Astrocyte (in vitro differentiated cells and primary cell): ENCODE results near the gene KRTAP1-4. TPM values are rescaled to one million over a fixed set of nuclear protein-coding genes. Genes with fewer than 3 reads are reported as not detected.
A peak's percentile ranks its signal among the peaks of the same experiment; 100 is the strongest.

Source experiments
- DNase-seq: peaks from one replicate; pipeline ENCODE4 v3.0.0-alpha.2; 2010; ENCODE audit warnings: low read depth
- FAIRE-seq: peaks from 2 replicates; lab custom pipeline; 2011; peaks lifted over from hg19 to GRCh38; lab: Jason Lieb, UNC
- H2AFZ ChIP-seq: 2 replicates; pipeline ENCODE4 v1.6.0; 2012; ENCODE audit warnings: low read depth, low read length, inconsistent platforms
- H3K27ac ChIP-seq: 2 replicates; pipeline ENCODE4 v1.5.1; 2011; ENCODE audit warnings: low read depth, low read length, inconsistent platforms
- H3K27me3 ChIP-seq: 2 replicates; pipeline ENCODE4 v1.6.0; 2011; ENCODE audit warnings: low read length, inconsistent platforms; ENCODE audit not compliant: insufficient read depth
- H3K36me3 ChIP-seq: 2 replicates; pipeline ENCODE4 v1.5.1; 2011; ENCODE audit warnings: low read length, inconsistent platforms; ENCODE audit not compliant: insufficient read depth
- H3K4me1 ChIP-seq: 2 replicates; pipeline ENCODE4 v1.5.1; 2011; ENCODE audit warnings: low read length, inconsistent platforms; ENCODE audit not compliant: insufficient read depth
- H3K4me2 ChIP-seq: 2 replicates; pipeline ENCODE4 v1.6.0; 2012; ENCODE audit warnings: low read length, inconsistent platforms
- H3K4me3 ChIP-seq: 2 replicates; pipeline ENCODE4 v1.5.1; 2011; ENCODE audit warnings: low read depth, mild to moderate bottlenecking, low read length, inconsistent platforms; ENCODE audit not compliant: insufficient read depth
- H3K79me2 ChIP-seq: 2 replicates; pipeline ENCODE4 v1.6.0; 2012; ENCODE audit warnings: mild to moderate bottlenecking, low read length, inconsistent platforms; ENCODE audit not compliant: insufficient read depth
- H3K9ac ChIP-seq: 2 replicates; pipeline ENCODE4 v1.6.0; 2012; ENCODE audit warnings: mild to moderate bottlenecking, low read length, inconsistent platforms
- H3K9me3 ChIP-seq: 2 replicates; pipeline ENCODE4 v1.5.1; 2012; ENCODE audit warnings: low read depth, mild to moderate bottlenecking, low read length, inconsistent platforms; ENCODE audit not compliant: insufficient read depth
- H4K20me1 ChIP-seq: 2 replicates; pipeline ENCODE4 v1.6.0; 2012; ENCODE audit warnings: low read length, inconsistent platforms; ENCODE audit not compliant: insufficient read depth
- H3K27ac Mint-ChIP-seq: one replicate; pipeline ENCODE4 v1.8.0; 2021; ENCODE audit warnings: mild to moderate bottlenecking, mixed read lengths; ENCODE audit not compliant: unreplicated experiment
- H3K27me3 Mint-ChIP-seq: one replicate; pipeline ENCODE4 v1.8.0; 2021; ENCODE audit warnings: low read depth, mixed read lengths; ENCODE audit not compliant: unreplicated experiment
- H3K36me3 Mint-ChIP-seq: one replicate; pipeline ENCODE4 v1.8.0; 2021; ENCODE audit warnings: low read depth, mixed read lengths; ENCODE audit not compliant: unreplicated experiment
- H3K4me1 Mint-ChIP-seq: one replicate; pipeline ENCODE4 v1.8.0; 2021; ENCODE audit warnings: low read depth, mixed read lengths; ENCODE audit not compliant: unreplicated experiment
- H3K4me3 Mint-ChIP-seq: one replicate; pipeline ENCODE4 v1.8.0; 2021; ENCODE audit warnings: mild to moderate bottlenecking, moderate library complexity, mixed read lengths; ENCODE audit not compliant: unreplicated experiment
- H3K9me3 Mint-ChIP-seq: one replicate; pipeline ENCODE4 v1.8.0; 2021; ENCODE audit warnings: mild to moderate bottlenecking, mixed read lengths; ENCODE audit not compliant: unreplicated experiment
- EZH2 ChIP-seq: IDR thresholded peaks from 2 replicates; pipeline ENCODE4 v1.6.1; 2012; ENCODE audit warnings: mild to moderate bottlenecking, low read length, inconsistent platforms; ENCODE audit not compliant: insufficient read depth
- total RNA-seq: library from RNA; stranded (reverse); gene quantifications from 2 replicates; pipeline ENCODE4 v1.2.1, GENCODE V29; 2021
- TF ChIP-seq, protein P1 (sequence below): IDR thresholded peaks from 2 replicates; pipeline ENCODE4 v1.5.1; 2011; ENCODE audit warnings: low read depth, mild to moderate bottlenecking, inconsistent platforms, low read length, moderate library complexity; ENCODE audit not compliant: insufficient read depth

KRTAP1-4 gene
- total RNA-seq, 1 donor from 2014 or later = not detected

DNA sequence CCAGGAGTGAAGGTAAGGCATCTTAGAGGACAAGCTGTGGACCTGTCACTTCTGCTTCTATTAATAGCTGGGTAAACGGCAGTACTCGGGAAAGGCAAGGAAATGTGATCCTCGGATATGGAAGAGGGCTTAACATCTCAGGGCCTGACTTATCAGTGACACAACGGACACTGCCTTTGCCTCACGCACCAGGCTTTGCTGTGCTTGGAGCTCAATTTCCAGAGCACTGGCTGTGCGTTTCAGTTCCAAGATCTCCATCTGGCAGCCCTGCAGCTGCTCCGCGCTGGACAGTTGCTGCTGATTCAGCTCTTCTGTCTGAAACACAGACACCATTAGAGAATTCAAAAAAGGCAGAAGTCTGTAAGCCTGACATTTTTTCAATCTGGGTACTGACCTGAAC is 49.4 kb downstream of the KRTAP1-4 start:
- Histone ChIP-seq H3K4me1 (no peaks in the 10 kb centered on the region), H3K9me3 (no peaks in the 10 kb centered on the region), H3K27ac (no peak overlapping the region), H3K79me2 (no peaks in the 10 kb centered on the region), H3K4me2 (peak overlapping the region; percentile 11), H3K9ac (no peak overlapping the region), H3K27me3 (no peaks in the 10 kb centered on the region), H4K20me1 (no peaks in the 10 kb centered on the region), H3K4me3 (no peak overlapping the region), H3K36me3 (no peaks in the 10 kb centered on the region), H2AFZ (peak overlapping the region; percentile 58)
- FAIRE-seq = peak; percentile 47
- no peaks in the 10 kb centered on the region for H3K4me1 Mint-ChIP-seq
- DNase-seq = peak; percentile 40
- peaks cover 1% of the 10 kb centered on the region for H3K27me3 Mint-ChIP-seq
- no peak overlapping the region for H3K27ac Mint-ChIP-seq
- H3K4me3 Mint-ChIP-seq = no peak overlapping the region
- no peaks in the 10 kb centered on the region for H3K36me3 Mint-ChIP-seq
- TF ChIP-seq EZH2 = no peak
- TF ChIP-seq, protein P1, sequence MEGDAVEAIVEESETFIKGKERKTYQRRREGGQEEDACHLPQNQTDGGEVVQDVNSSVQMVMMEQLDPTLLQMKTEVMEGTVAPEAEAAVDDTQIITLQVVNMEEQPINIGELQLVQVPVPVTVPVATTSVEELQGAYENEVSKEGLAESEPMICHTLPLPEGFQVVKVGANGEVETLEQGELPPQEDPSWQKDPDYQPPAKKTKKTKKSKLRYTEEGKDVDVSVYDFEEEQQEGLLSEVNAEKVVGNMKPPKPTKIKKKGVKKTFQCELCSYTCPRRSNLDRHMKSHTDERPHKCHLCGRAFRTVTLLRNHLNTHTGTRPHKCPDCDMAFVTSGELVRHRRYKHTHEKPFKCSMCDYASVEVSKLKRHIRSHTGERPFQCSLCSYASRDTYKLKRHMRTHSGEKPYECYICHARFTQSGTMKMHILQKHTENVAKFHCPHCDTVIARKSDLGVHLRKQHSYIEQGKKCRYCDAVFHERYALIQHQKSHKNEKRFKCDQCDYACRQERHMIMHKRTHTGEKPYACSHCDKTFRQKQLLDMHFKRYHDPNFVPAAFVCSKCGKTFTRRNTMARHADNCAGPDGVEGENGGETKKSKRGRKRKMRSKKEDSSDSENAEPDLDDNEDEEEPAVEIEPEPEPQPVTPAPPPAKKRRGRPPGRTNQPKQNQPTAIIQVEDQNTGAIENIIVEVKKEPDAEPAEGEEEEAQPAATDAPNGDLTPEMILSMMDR = no peak
- H3K9me3 Mint-ChIP-seq = no peaks in the 10 kb centered on the region

DNA sequence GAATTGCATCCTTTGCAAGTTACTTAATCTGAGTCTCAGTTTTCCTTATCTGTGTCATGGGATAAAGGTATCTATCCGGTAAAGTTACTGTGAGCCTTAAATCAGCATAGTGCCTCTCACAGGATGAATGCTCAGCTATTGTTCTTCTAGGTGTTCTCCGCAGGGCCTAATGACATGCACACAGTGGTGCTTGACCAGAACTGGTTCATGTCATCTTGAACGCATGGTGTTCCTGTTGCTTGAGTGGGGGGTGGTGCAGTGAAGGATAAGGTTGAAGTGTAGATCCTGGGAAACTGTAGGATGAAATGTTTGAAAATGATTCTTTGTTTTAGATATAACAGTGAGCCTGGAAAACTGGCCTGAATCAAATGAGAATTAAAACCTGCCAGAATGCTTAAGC is 49.9 kb downstream of the KRTAP1-4 start:
- H3K9me3 ChIP-seq = no peaks in the 10 kb centered on the region
- H4K20me1 ChIP-seq = no peaks in the 10 kb centered on the region
- no peaks in the 10 kb centered on the region for H3K79me2 ChIP-seq
- Mint-ChIP-seq H3K9me3 (no peaks in the 10 kb centered on the region), H3K4me3 (no peak overlapping the region), H3K27me3 (peaks cover 1% of the 10 kb centered on the region), H3K36me3 (no peaks in the 10 kb centered on the region), H3K4me1 (no peaks in the 10 kb centered on the region), H3K27ac (no peak overlapping the region)
- H3K27me3 ChIP-seq = no peaks in the 10 kb centered on the region
- H3K4me2 ChIP-seq = no peak overlapping the region
- H3K36me3 ChIP-seq = no peaks in the 10 kb centered on the region
- H3K4me3 ChIP-seq = no peak overlapping the region
- H3K27ac ChIP-seq = no peak overlapping the region
- H2AFZ ChIP-seq = no peak overlapping the region
- H3K9ac ChIP-seq = no peak overlapping the region
- no peak for TF ChIP-seq EZH2
- TF ChIP-seq, protein P1 = no peak
- H3K4me1 ChIP-seq = no peaks in the 10 kb centered on the region
- FAIRE-seq (no peak), DNase-seq (no peak)

Other genes starting within 250 kb of the KRTAP1-4 start
- gene KRT27, start 247.6 kb downstream of the KRTAP1-4 start, total RNA-seq = not detected in 2 replicates
- gene KRT28, start 230.2 kb downstream of the KRTAP1-4 start, total RNA-seq = not detected in 2 replicates
- 49.7 and 50.6 TPM in 2 replicates for gene KRT10, start 207.6 kb downstream of the KRTAP1-4 start, total RNA-seq
- gene KRT12, start 163.0 kb downstream of the KRTAP1-4 start, total RNA-seq = not detected in 2 replicates
- not detected in 2 replicates for gene KRT20, start 145.0 kb downstream of the KRTAP1-4 start, total RNA-seq
- not detected in 2 replicates for gene KRT23, start 92.5 kb downstream of the KRTAP1-4 start, total RNA-seq
- not detected in 2 replicates for gene KRT39, start 63.2 kb downstream of the KRTAP1-4 start, total RNA-seq
- gene KRT40, start 45.9 kb downstream of the KRTAP1-4 start, total RNA-seq = not detected in 2 replicates
- not detected in 2 replicates for gene KRTAP3-3, start 36.0 kb downstream of the KRTAP1-4 start, total RNA-seq
- gene KRTAP3-2, start 30.3 kb downstream of the KRTAP1-4 start, total RNA-seq = not detected in 2 replicates
- not detected in 2 replicates for gene KRTAP3-1, start 21.1 kb downstream of the KRTAP1-4 start, total RNA-seq
- not detected in 2 replicates for gene KRTAP1-5, start 3.0 kb downstream of the KRTAP1-4 start, total RNA-seq
- gene KRTAP1-3, start 4.7 kb upstream of the KRTAP1-4 start, total RNA-seq = not detected in 2 replicates
- gene KRTAP1-1, start 11.3 kb upstream of the KRTAP1-4 start, total RNA-seq = not detected in 2 replicates
- not detected in 2 replicates for gene KRTAP2-1, start 17.1 kb upstream of the KRTAP1-4 start, total RNA-seq
- not detected in 2 replicates for gene KRTAP2-2, start 25.0 kb upstream of the KRTAP1-4 start, total RNA-seq
- gene KRTAP2-3, start 29.9 kb upstream of the KRTAP1-4 start, total RNA-seq = 3.8 and 7.1 TPM in 2 replicates
- not detected in 2 replicates for gene KRTAP2-4, start 35.7 kb upstream of the KRTAP1-4 start, total RNA-seq
- gene KRTAP4-7, start 54.0 kb upstream of the KRTAP1-4 start, total RNA-seq = not detected in 2 replicates
- gene KRTAP4-8, start 67.9 kb upstream of the KRTAP1-4 start, total RNA-seq = not detected in 2 replicates
- gene KRTAP4-16, start 72.0 kb upstream of the KRTAP1-4 start, total RNA-seq = not detected in 2 replicates
- not detected in 2 replicates for gene KRTAP4-9, start 75.2 kb upstream of the KRTAP1-4 start, total RNA-seq
- gene KRTAP4-11, start 88.2 kb upstream of the KRTAP1-4 start, total RNA-seq = not detected in 2 replicates
- gene KRTAP4-12, start 94.0 kb upstream of the KRTAP1-4 start, total RNA-seq = not detected in 2 replicates
- gene KRTAP4-6, start 110.3 kb upstream of the KRTAP1-4 start, total RNA-seq = not detected in 2 replicates
- not detected in 2 replicates for gene KRTAP4-5, start 119.6 kb upstream of the KRTAP1-4 start, total RNA-seq
- not detected in 2 replicates for gene KRTAP4-4, start 130.6 kb upstream of the KRTAP1-4 start, total RNA-seq
- gene KRTAP4-3, start 138.0 kb upstream of the KRTAP1-4 start, total RNA-seq = not detected in 2 replicates
- not detected in 2 replicates for gene KRTAP4-2, start 148.0 kb upstream of the KRTAP1-4 start, total RNA-seq
- not detected in 2 replicates for gene KRTAP4-1, start 154.7 kb upstream of the KRTAP1-4 start, total RNA-seq
- not detected in 2 replicates for gene KRTAP9-1, start 159.7 kb upstream of the KRTAP1-4 start, total RNA-seq
- gene KRTAP9-2, start 196.5 kb upstream of the KRTAP1-4 start, total RNA-seq = not detected in 2 replicates
- gene KRTAP9-3, start 202.3 kb upstream of the KRTAP1-4 start, total RNA-seq = not detected in 2 replicates
- gene KRTAP9-8, start 207.8 kb upstream of the KRTAP1-4 start, total RNA-seq = not detected in 2 replicates
- gene KRTAP9-4, start 219.5 kb upstream of the KRTAP1-4 start, total RNA-seq = not detected in 2 replicates
- gene KRTAP9-9, start 225.2 kb upstream of the KRTAP1-4 start, total RNA-seq = not detected in 2 replicates
- gene KRTAP9-6, start 235.2 kb upstream of the KRTAP1-4 start, total RNA-seq = not detected in 2 replicates
- not detected in 2 replicates for gene KRTAP9-7, start 245.5 kb upstream of the KRTAP1-4 start, total RNA-seq